A549 (cell line): Measurements from ENCODE around the gene ZC4H2.

Experiments
- CTCF ChIP-seq: fragments of >200 bp; sonication (Bioruptor Twin); formaldehyde crosslinking; IDR thresholded peaks from 3 replicates; pipeline ENCODE4 v1.5.1; 2016
- EP300 ChIP-seq, 2 experiments: fragments of >200 bp; sonication (Bioruptor Twin); formaldehyde crosslinking; IDR thresholded peaks; 2 replicates in 1 of 2; 3 replicates in 1 of 2; pipeline ENCODE4 v1.6.1; 2016 to 2017
- POLR2A ChIP-seq: IDR thresholded peaks from 2 replicates; pipeline ENCODE4 v1.6.1; 2012; ENCODE audit warnings: mild to moderate bottlenecking, low read length
- POLR2AphosphoS2 ChIP-seq: conservative IDR thresholded peaks from 2 replicates; pipeline ENCODE4 v1.6.1; 2012; ENCODE audit warnings: low read length, improper control_type of control experiment, inconsistent platforms
- TF ChIP-seq, protein P1 (sequence below): fragments of 450-650 bp; IDR thresholded peaks from 2 replicates; pipeline ENCODE4 v1.6.1; 2014; ENCODE audit warnings: antibody characterized with exemption

DNA sequence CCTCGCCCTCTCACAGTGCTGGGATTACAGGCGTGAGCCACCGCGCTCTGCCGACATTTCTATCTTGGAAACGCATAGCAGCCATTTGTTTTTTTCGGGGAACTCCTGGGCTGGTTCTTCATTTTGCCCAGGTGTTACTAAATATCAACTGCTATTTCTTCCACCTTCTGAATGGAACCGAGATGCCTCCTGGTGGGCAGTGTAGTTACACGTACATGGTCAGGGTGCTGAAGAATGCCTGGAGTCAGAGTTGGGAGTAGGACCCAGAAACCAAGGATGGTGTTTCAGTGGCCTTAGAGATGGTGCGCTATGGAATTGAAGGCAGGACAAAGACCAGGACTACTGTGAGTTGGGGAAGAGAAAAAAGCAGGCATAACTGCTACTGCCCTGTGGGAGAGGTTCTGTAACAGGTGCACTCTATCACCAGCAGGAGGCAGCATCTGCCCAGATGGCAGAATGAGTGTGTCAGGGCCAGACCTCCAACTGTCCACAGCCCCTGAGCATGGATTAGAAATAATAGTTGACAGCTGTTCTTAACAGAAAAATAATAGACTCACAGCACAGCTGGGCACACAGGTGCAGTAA lies 81.7 kb downstream of the ZC4H2 start:
- TF ChIP-seq CTCF (no peak), EP300 (IDR thresholded peaks at IDR 0.05) (no peak), POLR2A (no peak), POLR2AphosphoS2 (no peak)
- TF ChIP-seq, protein P1, sequence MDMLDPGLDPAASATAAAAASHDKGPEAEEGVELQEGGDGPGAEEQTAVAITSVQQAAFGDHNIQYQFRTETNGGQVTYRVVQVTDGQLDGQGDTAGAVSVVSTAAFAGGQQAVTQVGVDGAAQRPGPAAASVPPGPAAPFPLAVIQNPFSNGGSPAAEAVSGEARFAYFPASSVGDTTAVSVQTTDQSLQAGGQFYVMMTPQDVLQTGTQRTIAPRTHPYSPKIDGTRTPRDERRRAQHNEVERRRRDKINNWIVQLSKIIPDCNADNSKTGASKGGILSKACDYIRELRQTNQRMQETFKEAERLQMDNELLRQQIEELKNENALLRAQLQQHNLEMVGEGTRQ, result no peak
